Activated naive CD8-positive, alpha-beta T cell treated with anti-CD3 and anti-CD28 coated beads, Interleukin-2, amount 50 U/mL, for 16 hours (primary cell): ENCODE data around the gene KLHL2.

ENCODE experiments used
- DNase-seq: peaks from one replicate; pipeline ENCODE4 v3.0.0-alpha.2; 2020; ENCODE audit warnings: low read depth, low spot score

Gene KLHL2

DNA sequence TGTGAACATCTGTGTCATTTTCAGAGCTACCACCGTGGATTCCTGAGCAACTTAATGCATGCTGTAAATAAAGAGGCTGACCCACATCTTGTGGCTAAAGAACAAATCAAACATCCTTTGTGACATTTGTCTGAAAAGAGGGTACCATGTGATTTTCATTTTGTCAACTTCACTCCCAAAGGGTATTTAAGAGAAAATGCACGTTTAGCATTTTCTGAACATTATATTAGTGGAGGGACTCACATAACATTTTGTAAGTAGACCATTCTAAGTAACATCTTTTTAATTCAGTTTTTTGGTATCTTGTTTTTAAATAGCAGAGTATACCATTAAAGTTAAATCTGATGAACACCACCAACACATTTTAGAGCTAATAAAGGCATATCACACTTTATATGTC is 154.4 kb downstream of the KLHL2 start:
- no peak for DNase-seq

DNA sequence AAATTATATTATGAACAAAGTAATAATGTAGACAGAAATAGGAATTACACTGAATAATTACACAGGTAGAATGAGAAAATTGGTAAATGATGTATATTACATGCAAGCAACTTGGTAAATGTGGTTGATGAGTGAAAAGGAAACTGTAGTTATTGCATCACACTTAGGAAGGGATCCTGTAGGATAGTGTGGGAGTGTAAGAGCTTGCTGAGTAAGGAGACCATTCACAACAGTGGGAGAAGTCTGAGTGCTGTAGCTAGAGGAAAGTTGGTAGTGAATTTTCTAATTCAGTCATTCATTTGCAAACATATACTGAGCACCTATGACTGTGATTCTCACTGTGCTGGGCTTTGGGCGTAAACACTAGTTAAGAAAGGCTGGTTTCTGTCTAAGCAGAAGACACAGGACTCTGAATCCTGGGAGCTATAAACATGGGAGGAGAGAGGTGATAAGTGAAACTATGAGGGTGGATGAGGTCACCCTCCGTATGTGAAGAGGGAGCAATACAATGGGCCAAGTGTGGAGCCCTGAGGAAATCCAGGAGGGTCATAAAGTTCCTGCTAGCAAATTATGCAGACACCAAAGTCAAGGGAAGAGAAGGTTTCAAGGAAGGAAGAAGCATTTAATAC is 157.2 kb downstream of the KLHL2 start:
- no peak for DNase-seq

DNA sequence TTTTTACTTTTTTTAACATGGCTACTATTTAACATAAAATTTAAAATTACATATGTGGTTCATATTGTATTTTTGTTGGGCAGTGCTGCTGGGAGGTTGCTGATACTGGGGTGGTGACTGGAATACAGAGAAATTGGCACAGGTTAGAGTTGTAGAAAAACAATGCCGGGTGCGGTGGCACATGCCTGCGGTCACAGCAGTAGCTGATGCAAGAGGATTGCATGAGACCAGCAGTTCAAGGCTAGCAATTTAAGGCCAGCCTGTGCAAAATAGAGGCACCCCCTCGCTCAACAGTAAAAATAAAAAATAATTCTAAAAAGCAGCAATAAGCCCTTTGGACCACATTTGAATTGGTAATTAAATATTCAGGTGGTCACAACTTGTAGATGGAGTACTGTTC is 159.7 kb downstream of the KLHL2 start:
- no peak for DNase-seq

DNA sequence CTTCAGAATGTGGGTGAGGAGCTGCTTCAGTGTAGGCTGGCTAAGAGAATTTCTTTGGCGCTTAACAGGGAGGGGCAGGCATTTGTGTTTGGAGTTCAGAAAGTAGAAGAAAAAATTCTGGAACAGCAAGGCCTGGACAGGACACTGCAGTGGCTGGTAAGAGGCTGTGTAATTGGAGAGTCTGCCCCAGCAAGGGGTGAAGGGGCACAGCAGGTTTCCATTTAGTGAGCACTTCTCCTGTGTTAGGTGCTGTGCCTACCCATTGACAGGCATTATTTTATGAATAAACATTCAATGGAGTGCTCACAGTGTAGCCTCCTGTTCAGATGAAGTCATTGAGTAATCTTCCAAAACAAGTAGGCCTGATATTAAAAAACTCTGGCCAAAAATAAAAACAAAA is 160.8 kb downstream of the KLHL2 start:
- no peak for DNase-seq

DNA sequence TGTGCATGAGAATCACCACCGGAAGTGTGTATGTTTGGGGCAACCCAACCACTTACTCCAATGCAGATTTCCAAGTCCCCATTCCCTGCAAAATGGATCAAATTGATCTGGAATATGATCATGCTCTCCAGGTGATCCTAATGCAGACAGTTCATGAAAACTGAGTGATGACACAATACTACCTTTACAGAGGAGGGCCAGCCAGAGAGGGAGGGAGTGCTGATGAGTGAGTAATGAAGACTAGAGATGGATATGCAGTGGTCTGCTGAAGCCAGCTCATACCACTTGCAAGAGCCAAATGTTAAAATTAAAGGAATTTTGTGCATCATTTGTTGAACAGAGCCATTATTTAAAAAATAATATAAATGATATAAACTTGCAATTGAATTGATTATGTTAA is 161.2 kb downstream of the KLHL2 start:
- no peak for DNase-seq

DNA sequence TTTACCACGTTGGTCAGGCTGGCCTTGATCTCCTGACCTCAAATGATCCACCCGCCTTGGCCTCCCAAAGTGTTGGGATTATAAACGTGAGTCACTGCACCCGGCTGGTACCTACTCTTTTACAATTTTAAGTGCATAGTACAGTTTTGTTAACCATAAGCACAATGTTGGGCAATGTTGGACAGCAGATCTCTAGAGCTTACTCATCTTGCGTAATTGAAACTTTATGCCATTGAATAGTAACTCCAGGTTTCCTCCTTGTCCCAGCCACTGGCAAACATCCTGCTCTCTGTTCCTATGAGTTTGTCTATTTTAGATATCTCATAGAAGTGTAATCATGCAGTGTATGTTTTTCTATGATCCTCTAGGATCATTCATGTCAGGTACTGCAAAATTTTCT is 162.2 kb downstream of the KLHL2 start:
- DNase-seq, result no peak

DNA sequence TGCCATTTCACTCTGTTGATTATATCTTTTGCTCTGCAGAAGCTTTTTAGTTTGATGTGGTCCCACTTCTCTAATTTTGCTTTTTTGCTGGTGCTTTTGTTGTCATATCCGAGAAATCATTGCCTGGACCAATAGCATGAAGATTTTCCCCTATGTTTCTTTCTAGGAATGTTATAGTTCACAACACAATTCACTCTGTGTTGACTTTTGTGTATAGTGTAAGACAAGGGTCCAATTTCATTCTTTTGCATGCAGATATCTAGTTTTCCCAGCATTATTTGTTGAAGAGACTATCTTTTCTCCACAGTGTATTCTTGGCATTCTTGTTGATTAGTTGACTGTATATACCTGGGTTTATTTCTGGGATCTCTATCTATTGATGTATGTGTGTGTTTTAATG is 163.2 kb downstream of the KLHL2 start:
- no peak for DNase-seq
